HG02763 (cell line): Measurements from ENCODE around the gene NGB.

Source experiments
- ATAC-seq: cut with Tn5 transposase; IDR thresholded peaks from one replicate; pipeline ENCODE4 v1.9.1; 2021; ENCODE audit warnings: mild to moderate bottlenecking, moderate library complexity; ENCODE audit not compliant: unreplicated experiment

NGB gene

DNA sequence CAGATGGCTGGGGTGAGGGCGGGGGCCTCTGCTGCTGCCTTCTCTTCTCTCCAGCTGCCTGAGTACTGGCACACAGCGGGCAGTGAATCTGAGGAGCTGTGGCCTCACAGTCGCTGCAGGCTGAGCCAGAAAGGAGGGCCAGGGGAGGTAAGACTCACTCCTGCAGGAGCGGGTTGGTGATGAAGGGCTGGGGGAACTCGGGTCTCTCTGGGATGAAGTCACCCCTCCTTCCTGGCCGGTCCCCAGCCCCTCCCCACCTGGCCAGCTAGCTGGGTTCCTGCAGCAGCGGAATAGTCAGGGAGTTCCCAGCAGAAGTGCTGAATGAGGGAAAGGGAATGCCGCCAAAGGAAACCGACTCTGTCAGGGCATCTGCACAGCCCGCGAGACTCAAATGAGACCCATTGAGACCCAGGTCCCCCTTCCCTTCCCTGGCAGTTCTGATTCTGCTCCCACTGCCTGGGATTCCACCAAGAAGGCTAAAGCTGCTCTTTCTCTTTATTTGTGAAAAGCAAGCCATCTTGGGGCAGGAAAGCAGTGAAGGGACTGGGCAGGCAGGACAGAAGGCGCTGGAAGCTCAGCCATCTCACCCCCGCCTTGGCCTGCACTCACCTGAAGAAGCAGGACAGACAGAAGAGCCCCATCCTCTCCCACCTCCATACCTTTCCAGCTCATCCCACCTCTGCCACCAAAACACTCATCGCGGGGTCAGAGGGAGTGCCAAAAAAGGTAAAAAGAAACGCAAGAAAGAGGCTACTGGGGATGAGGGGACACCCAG is 5.3 kb downstream of the NGB start:
- no peak for ATAC-seq

DNA sequence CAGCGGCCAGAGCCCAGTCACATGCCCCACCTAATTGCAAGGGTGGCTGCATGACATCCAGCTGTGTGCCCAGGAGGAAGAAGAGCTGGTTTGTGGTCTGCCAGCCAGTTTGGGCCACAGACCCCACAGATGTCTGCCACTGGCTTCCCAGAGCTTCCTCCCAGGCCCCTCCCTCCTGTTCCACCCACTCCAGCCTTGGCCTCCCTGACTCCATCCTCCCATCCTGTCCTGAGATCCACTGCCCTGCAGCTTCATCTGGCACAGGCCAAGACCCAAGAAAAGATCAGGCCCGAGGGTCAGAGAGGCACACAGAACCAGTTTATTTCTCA is 5.9 kb downstream of the NGB start:
- no peak for ATAC-seq

DNA sequence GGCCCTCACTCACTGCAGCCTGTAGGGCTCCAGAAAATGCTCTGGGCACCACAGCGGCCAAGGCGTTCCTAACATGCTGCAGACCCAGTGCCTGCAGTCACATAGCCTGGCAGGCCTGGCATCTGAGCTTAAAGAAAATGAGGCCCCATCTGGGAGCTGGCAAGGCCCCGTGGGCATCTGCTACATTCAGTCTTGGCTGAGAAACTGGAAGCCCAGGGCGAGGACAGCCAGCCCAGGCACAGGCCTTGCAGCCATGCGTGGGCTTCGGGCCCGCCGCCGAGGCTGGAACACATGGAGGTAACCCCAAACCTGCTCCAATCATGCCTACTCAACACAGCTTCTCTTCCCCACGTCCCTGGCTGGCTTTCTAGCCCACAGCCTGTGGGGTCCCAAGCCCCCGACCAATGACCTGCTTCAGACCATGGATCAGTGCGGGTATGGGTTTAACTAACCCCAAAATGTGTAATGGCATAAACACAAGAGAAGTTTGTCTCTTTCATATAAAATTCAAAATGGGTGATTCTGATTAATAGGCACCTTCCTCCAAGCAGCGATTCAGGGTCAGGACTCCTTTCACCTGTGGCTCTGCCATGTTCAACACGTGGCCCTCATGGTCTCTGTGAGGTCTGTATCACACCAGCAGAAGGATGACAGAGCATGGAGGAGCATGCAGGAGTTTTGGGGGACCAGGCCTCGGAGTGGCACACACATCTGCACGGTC is 6.4 kb downstream of the NGB start:
- no peak for ATAC-seq

DNA sequence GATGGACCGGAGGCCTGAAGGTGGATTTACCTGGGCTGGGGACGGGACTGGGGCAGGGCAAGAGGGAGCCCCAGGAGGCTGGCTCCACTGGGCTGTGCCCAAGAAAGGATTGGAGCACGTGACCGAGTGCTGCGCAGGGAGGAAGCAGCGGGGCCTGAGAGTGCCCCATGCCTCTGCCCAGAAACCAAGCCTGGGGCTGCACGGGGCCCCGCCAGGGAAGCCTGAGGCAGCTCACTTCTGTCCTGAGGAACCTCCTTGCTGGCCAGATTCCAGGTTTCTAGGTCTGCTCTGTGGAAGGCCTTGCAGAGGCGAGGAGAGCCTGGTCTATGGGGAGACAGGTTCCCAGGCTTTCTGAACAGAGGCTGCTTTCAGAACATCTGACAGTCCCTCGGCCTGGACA is 10.4 kb downstream of the NGB start:
- no peak for ATAC-seq

DNA sequence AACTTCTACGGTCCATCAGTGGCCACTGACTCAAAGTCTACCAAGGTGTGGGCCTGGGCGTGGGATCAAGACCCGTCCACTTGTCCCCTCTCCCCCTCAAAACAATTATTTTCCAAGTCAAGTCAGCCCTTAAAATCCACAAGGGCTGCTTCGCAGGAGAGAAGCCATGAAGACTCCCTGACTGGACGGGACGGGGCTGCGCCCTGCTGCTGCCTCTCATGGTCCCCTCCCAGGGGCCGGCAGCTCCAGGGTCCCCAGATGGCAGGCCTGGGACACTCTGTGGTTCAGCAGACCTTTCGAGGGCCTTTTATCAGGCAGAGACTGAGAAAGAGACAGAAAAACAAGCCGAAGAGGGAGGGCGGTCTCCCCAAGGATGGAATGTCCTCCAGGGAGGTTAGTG is 10.8 kb downstream of the NGB start:
- ATAC-seq, result no peak

DNA sequence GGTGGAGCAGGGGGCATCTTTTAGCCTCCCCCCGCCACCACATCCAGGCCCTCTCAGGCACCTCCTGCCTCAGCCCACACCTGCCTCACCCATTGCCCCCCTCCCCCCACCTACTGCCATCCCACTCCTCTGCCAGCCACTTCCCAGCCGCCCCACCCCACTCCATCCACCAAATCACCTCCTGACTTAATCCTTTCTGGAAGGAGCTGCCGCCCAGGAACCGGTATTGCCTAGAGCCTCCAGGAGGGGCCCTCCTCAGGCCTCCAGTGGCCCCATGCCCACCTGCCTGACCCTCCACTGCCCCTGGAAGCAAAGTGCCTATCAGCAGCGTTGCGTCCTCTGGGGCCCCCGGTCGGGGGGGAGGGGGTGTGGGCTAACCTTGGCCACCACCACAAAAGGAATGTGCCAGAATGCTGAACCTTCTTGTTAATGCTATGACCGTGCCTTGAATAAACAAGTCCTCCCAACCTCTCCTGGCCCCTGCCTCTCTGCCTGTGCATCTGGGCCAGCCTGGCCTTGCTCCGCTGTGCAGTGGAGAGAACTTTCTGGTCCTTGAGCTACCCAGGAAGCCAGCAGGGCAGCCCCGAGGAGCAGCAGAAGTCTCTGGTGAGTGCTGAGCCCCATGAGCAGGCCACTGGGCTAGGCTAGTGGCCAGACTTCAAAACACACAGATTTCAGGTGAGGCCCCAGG is 11.8 kb downstream of the NGB start:
- ATAC-seq, result no peak

DNA sequence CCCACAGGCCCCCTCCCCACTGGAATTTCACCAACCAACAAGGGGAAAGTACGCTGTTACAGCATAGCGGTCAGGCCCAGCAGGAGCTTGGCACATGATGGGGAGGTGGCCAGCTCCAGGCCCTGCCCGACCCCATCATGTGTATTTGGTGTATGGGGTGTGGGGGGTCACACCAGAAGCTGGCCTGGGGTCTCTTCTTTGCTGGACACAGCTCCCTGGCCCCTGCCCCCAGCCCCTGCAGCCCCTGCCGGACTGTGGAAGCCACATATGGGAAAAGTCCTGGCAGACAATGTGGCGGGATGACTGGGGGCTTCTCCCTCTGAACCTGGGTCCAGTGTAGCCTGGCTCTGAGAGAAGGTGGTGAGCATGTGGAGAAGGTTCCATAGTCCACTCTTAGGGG is 12.4 kb downstream of the NGB start:
- ATAC-seq, result no peak

DNA sequence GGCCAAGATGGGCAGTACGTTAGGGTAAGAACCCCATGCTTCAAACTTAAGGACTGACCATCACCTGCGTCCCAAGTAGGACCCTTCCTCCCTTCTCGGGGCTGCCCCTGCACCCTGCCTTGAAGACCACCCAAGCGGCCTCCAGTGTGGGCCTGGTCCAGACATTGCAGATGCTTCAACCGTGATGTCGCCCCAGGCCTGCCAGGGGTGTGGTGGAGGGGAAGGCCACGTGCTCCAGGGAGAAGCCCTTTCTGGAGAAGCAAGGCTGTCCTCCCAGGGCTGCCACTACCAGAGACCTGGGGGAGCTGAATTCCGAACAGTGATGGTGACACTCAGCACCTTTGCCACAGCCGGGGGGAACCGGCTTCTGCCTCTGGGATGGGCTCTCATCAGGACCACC is 13.3 kb downstream of the NGB start:
- ATAC-seq, result no peak

DNA sequence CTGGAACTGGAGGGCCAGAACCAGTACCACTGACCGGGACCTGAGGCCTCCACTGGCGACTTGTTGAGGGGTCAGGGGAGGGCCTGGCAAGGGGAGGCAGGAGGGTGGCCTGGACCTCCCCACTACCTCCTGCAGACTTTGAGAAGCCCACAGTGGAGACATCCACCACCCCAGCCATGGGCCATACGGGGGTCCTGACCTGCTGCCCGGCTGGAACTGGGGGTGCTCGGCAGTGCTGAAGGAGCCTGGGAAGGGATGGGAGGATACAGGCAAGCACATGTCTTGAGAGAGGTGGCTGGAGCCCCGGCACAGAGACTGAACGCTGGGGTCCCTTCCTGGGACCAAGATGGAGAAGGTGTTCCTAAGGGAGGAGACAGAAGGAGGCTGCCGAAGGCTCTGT is 14.3 kb downstream of the NGB start:
- ATAC-seq, result no peak

DNA sequence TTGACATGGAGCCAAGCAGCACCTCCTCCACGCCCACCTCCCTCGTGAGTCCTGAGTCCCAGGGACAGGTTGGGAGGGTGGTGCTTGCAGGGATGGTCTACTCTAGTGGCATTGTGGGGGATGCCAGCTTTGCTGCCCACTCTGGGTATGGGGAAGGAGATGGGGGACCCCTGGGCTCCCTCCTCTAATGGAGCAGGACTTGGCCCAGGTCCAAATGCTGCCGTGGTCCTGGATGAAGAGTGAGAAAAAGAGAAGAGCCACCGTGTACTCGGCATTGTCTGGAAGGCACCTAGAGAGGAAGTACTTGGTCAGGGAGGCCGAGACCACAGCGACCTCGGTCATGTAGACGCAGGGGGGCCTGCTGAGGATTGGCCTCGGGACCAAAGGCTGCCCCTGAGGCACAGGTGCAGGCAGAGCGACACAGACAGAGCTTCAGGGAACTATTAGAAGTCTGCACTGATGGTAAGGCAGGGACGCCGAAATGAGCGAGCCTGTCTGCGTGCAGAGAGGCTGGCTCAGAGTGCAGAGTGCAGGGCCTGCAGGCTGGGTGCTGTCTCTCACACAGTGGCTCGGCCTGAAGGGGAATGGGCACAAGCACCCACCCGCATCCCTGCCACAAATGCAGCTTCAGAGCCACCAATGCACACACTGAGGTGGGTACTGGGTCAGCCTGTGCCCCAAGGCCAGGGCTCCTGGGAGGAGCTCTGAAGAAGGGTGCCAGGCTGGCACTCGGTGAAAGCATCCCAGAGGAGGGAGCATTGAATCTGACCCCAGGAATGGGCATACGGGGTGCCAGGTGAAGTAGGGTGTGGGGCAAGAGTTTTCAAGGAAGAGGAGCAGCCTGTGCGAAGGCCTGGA is 17.4 kb downstream of the NGB start:
- ATAC-seq, result no peak

DNA sequence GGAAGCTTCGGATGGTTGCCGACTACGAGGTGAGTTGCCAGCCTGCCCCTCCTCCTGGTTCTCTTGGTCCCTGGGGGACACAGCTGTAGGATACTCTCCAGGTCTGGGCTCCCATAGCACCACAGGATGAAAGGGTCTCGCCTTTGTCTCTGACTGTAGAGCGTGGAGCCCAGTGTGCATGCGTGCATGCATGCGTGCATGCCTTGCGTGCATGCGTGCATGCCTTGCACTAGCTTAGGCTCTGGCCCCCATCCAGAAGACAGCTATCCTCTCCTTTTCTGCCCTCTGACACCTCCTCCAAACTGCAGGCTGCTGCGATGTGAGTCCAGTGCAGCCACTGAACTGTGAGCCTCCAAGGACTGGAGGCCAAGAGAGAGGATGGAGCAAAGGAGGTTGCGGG is 19.1 kb downstream of the NGB start:
- ATAC-seq, result no peak

DNA sequence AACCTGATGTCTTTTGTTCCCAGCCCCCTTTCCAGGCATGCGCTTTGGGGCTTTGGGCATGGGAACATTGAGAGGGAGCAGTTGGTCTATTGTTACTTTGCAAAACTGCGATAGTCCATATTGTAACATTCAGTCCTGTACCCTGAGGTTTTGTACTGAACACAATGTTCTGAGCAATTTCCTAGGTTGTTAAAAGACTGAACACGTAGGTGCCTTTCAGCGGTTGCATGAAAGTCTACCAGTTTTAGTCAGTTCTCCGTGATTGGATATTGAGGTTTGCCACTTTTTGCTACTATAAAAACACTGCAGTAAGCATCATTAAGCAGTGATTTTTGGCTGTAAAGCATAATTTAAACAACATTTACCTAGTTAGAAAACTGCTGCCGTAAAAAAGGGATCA is 20.1 kb downstream of the NGB start:
- no peak for ATAC-seq

DNA sequence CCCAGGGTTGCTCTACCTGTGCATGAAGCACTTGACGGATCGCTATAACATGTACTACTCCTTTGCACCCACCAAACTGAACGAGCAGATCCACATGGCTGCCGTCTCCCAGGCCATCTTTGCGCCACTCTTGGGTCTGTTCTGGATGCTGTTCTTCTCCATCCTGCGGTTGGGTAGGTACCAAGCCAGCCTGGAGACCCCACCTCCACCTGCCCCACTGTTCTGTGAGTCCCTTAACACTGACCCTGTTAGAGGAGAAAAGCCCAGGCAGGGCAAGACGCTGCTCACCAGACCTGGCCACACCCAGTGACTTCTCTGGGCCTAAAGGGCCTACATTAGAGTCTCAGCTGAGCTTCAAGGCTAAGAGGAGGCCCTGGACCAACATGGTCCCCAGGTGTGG is 21.7 kb downstream of the NGB start:
- ATAC-seq, result no peak

DNA sequence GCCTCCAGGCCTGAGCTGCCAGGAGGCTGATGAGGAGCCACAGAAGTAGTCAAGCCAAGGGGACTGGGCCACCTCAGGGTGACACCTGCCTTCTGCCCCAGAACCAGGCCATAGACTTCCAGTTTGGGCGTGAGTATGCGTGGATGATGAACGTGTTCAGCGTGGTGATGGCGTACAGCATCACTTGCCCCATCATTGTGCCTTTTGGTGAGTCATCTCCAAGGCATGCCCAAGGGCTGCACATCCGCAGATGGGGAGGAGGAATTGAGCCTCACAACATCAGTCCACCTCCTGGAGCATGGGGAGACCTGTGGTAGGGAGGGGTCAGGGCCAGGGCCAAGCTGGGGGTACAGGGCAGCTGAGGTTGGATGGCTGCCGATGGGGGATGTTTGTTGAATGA is 22.3 kb downstream of the NGB start:
- ATAC-seq, result no peak

DNA sequence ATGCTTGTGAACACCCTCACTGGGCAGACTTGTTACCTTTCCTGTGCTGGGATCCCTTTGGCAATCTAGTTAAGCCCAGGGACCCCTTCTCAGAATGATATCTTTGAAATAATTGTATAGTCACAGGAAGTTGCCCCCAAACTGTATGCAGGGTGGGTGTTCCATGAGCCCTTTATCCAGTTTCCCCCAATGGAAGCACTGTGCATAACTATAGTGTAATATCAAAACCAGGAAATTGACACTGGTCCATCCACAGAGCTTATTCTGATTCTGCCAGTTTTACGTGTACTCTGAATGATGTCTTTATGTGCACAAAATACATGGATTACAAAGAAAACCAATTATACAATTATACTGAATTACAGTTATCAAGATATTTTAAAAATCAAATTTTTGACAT is 24.2 kb downstream of the NGB start:
- no peak for ATAC-seq

DNA sequence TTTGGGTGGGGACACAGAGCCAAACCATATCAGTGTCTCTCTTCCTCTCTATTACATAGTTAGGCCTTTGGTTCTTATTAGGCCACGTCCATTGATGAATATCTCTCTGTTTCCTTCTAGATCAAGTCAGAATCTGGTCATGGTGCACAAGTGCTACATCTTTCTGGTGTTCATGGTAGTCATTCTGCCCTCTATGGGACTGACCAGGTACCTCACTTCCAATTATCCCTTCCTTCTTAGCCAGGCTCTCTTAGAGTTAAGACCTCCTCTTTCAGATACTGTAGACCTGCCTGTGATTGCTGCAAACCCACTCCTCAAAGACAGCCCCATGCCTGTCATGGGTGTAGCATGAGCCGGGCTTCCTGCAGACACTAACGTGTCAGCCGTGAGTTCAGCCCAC is 25.2 kb downstream of the NGB start:
- no peak for ATAC-seq

DNA sequence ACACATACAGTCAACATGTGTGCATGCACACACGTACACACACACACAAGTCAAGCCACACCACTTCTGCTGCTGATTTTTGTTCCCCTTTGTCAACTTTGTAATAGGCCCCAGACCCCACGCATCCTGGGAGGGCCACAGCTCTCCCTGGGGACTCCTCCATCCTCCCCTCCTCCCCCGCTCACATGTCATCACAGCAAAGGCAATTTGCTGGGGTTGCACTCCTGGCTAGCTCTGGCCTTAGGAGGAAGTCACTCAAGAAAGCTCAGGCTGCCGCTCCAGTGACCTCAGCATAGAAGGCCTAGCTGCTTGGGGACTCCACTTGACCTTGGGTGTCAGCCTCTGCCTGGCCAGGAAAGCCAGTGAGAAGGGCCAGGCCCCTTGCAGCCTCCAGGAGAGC is 27.2 kb downstream of the NGB start:
- no peak for ATAC-seq

DNA sequence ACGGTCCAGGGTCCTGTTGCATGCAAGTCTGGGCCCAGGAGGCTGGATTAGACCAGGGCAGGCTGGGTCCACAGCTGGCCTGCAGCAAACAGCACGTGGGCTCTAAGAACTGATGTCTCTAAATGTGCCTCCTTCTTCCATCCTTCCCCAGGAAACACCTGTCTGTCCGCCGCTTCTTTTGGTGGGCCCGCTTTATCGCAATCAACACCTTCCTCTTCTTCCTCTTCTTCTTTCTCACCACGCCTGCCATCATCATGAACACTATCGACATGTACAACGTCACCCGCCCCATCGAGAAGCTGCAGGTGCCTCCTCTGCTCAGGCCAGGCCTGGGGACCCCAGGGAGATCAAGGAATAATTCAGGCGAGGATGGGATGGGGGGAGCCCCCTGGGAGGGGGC is 28.3 kb downstream of the NGB start:
- no peak for ATAC-seq

DNA sequence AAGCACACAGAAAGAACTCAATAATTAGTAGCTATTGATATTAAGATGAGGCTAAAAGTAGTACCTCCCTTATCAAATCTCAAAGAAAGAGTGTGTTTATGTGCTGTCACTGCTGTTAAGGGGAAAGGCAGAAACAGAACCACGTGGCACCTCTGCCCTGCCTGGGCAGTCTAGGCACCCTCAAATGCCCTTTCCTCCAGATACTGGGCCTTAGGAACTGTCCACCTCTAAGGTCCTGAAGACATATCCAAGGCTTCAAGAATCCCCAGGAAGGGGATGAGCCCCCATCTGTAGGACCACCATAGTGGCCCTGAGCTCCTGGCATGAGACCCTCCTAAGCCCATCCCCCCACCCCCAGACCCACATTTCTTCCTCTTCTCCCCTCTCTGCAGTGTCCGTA is 29.1 kb downstream of the NGB start:
- ATAC-seq, result no peak

DNA sequence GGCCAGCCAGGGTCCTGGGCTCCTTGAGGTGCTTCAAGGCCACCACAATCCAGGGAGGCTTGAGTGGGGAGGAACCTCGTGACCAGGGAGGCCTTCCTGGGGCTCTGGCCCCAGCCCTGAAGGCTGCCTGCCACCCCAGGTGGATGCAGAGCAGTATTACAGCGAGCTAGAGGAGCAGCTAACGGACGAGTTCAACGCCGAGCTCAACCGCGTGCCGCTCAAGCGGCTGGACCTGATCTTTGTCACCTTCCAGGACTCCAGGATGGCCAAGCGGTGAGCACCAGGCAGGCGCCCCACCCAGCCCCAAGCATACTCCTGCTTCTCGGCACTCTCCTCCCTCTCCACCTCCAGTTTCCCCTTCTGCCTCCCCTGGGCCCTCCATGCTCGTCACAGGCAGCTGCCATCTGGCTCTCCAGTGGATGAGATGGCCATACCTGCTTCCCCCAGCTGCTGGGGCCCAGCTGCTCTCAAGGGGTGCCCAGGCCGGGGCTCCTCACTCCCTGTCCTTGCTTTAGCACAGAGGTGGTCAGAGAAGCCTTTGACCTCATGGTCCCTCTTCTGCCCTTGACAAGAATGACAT is 30.6 kb downstream of the NGB start:
- no peak for ATAC-seq

DNA sequence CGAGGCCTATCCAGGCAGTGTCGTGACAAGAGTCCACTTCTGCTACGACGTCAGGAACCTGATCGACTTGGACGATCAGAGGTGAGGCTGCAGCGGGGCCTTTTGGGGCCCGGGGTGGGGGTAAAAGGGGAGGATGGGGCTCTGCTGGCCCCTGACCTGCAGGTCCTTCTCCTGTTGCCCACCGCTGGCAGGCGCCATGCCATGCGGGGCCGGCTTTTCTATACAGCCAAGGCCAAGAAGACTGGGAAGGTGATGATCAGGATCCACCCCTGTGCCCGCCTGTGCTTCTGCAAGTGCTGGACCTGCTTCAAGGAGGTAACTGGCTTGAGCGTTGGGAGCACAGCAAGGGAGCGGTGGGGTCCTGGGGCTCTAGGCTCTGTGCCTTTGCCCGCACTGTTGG is 31.6 kb downstream of the NGB start:
- ATAC-seq, result no peak
